ENCODE results near the gene TRABD.
A peak's percentile ranks its signal among the peaks of the same experiment; 100 is the strongest.

The TRABD gene

DNA sequence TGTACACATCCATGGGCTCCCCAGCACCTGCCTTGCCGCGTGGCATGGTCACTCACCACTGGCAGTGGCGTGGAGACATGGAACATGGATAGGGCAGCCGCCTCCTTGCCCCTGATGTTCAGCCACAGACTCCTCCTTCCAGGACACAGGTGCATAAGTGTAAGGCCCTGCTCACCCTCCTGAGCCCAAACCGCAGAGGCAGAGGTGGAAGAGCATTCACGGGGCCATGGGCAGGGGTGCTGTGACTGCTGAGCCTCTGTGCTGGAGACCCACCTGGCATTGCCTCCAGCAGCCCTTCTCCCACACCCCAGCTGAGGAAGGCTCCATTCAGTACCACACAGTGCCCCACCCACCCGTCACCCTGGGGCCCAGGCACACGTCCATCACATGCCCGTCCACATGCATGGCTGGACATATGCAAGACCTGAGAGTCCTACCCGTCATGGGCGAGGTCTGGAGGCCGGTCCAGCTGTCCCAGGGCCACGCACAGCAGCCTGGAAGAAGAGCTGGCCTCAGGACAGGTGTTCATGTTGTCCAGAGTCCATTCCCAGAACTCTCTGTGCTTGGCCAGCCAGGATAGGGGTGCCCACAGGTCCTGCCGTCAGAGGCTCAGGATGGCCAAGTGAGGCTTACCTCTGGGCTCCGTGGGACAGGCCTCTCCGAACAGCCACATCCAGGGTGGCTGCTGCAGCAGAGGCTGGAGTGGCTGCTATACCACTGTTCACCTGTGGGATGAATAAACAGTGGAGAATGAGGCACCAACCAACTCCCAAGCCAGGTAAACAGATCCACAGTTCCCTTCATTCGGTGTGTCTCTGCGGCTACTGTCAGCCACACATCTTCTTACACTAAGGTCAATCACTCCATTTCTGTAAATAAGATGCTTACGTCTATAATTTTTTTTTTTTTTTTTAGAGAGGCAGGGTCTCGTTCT is 60.8 kb downstream of the TRABD start:
- DNase-seq = no peak

DNA sequence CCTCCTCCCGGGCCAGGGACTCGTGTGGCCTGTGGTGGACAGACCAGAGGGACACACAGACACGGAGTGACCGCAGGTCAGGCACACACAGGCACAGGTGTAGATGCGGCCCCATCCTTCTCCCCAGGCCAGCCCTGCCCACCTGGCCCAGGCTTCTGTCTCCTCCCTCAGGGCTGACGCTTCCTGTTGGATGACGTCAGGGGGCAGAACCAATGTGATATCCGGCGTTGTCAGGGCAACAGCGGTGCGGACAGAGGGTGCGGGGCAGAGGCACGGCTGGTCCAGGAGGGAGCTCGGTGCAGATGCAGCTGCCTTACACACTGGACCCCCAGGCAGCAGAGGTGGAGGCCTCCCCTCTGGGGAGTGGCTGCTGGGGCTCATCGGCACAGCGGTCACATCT is 62.0 kb downstream of the TRABD start:
- peak; percentile 43 for DNase-seq

DNA sequence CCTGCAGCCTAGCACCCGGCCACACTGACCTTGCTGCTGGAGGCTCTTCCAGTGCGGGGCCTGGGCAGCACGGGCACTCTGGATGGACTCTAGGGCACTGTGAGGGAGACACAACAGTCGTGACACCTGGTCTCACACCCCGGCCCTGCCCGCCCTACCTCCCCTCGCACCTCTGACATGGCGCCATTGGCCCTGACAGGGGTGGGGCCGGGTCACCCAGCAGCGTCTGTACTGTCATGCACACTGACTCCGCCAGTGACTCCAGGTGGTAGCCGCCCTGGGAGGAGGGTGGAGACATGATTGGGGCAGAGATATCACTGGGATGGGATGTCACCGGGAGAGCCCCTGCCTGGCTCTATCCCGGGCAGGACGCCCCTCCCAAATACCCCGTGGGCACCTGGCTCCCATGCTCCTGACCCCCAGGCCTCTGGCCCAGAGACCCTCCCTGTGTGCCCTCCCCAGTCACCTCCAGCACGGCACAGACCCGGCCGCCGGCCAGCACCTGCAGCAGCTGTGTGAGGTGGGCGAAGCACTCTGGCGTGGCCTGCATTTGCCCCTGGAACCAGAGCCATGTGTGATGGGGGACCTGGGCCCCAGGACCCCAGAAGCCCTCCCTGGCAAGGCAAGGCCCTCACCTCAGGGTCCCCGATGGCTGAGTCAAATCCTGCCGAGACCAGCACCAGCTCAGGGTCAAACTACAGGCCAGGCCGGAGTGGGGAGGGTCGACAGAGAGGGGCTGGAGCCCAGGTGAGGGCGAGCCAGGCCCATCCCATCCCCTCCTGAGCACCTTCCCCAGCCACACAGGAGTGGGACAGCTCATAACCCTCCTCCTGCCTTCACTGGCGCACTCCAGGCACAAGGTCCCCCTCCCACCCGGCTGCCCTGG is 62.7 kb downstream of the TRABD start:
- no peak for DNase-seq

Data from hematopoietic multipotent progenitor cell treated with erythropoietin and hydrocortisone succinate and interleukin-3 and kit ligand, for 8 days (in vitro differentiated cells).